ENCODE measurements around the gene UBE2E2.

- TF ChIP-seq CTCF (IDR thresholded peaks at IDR 0.05; ENCODE audit: low read depth, low read length) = no peak
- no peak for TF ChIP-seq MAX (IDR thresholded peaks at IDR 0.05; ENCODE audit: low read depth, low read length)
- TF ChIP-seq POLR2A (IDR thresholded peaks at IDR 0.05; ENCODE audit: extremely low read depth, insufficient read length) = no peak
- TF ChIP-seq MYC (IDR thresholded peaks at IDR 0.05; ENCODE audit: low read depth, low read length) = no peak
These were observed 298.2 kb downstream of the UBE2E2 start for GRCh38 chr3:23501201-23501802.
